AG08396 (cell line): ENCODE data around the gene CD4.

Source experiments
- DNase-seq: peaks from one replicate; pipeline ENCODE4 v3.0.0; 2012; ENCODE audit warnings: low spot score, mixed read lengths

CD4 gene

DNA sequence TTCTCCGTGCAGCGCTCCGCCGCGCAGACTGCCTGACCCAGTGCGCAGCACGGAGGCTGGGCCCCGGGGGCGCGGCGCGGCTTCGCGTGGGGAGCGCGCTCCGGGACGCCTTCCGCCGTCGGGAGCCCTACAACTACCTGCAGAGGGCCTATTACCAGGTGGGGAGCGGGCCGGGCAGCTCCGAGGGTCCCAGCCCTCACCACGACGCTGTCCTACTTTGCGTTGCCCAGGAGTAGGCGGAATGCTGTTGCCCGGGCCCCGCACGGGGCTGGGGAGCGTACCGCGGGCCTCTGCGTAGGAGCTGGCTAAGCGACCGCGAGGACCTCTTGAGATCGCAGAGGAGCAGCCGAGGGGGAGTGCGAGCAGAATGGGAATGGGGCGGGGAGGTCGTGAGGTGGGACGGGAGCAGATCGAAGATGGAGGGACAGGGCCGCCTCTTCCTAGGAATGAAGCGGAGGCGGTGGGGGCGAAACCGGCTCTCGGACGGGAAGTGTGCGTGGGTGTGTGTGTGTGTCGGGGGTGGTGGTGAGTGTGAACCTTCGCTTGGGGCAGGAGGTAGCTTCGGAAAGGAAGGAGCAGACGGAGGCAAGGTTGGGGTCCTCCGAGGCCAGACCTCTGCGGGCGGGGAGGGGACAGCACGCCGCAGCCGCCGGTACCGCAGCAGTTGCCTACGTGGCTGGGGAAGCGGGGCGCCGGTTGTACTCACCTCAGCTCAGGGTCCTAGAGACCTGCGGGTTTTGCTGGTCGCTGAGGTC lies 39.6 kb downstream of the CD4 start:
- peak; percentile 74 for DNase-seq

DNA sequence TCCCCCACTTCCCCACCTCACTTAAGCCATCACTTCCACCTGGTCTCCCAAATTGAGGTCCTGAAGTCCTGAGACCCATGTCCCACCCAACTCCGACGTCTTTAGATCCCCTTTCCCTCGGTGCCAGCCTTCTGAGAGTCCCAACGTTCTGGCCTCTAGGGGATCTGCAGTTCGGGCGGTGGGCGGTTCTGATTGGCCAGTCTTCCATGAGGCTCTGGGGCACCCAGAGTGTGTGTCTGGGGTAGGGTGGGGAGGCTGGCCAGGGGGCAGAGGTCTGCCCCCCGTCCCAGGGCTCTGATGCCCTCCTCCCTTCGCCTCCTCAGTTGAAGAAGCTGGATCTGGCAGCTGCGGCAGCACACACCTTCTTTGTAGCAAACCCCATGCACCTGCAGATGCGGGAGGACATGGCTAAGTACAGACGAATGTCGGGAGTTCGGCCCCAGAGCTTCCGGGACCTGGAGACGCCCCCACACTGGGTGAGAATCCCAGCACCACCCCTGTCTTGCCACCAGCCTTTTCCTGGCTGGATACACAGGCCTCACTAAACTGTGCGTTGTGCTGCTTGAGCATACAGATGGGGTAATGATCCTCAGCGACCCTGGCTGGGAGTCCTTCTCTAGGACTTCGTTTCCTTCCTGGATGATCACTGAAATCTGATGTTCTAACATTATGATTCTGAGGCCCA lies 40.4 kb downstream of the CD4 start:
- peak; percentile 71 for DNase-seq

DNA sequence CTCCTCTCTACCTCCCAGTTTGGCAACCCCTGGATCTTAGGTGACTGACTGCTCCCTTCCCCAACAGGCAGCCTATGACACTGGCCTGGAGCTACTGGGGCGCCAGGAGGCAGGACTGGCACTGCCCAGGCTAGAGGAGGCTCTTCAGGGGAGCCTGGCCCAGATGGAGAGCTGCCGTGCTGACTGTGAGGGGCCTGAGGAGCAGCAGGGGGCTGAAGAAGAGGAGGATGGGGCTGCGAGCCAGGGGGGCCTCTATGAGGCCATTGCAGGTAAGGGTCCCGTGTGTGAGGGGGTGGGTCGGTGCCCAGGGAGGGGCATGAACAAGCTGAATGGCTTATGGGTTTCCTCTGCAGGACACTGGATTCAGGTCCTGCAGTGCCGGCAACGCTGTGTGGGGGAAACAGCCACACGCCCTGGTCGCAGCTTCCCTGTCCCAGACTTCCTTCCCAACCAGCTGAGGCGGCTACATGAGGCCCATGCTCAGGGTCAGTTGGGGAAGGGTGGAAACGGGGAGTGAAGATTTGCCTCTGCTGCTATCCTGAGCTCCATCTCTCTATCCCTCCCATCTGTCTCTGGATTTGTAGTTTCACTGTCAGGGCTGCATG lies 41.1 kb downstream of the CD4 start:
- no peak for DNase-seq

DNA sequence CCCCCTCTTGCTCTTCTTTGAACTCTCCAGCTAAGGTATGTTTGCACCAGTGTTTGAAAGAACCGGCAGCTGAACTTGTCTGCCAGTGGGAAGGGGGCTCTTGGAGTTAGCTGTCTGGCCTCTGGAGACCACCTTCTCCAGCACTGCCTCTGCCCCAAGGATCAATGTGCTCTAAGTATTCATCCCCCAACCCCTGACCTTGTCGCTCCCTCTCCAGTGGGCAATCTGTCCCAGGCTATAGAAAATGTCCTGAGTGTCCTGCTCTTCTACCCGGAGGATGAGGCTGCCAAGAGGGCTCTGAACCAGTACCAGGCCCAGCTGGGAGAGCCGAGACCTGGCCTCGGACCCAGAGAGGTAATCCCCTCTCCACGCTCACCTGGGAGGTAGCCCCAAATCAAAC lies 41.7 kb downstream of the CD4 start:
- DNase-seq = no peak

DNA sequence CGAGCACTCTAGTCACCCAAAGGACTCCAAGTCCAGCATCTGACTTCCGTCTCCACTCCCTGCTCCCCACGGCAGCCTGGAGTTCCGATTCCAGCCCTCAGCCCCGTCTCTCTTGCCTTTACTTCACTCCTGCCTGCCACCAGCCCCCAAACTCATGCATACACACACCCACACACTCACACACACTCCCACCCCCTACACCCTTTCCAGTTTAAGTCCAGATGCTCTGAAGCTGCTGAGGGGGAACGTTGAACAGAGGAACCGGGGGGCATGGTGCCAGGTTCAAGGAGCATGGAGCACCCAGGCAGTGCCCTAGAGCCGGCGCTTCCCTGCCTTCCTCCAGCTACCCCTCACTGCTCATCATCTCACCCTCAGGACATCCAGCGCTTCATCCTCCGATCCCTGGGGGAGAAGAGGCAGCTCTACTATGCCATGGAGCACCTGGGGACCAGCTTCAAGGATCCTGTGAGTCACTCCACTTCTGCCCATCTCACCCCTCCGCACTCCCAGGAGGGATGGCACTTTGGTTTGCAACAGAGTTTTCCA lies 42.2 kb downstream of the CD4 start:
- DNase-seq = no peak

DNA sequence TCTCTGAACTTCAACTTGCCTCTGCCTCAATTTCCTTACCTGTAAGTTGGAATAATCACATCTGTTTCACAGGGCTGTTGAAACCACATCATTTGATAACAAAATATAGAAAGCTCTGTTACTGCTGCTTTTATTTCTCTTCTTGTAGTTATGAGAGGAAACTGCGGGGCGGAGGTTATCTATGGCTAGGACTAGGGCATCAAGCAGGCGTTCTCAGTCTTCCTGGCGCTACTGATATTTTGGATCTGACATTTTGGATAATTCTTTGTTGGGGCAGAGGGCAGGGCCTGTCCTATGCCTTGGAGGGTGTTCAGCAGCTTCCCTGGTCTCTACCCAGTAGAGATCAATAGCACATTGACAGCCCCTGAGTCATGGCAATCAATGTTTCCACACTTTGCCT lies 42.8 kb downstream of the CD4 start:
- no peak for DNase-seq

DNA sequence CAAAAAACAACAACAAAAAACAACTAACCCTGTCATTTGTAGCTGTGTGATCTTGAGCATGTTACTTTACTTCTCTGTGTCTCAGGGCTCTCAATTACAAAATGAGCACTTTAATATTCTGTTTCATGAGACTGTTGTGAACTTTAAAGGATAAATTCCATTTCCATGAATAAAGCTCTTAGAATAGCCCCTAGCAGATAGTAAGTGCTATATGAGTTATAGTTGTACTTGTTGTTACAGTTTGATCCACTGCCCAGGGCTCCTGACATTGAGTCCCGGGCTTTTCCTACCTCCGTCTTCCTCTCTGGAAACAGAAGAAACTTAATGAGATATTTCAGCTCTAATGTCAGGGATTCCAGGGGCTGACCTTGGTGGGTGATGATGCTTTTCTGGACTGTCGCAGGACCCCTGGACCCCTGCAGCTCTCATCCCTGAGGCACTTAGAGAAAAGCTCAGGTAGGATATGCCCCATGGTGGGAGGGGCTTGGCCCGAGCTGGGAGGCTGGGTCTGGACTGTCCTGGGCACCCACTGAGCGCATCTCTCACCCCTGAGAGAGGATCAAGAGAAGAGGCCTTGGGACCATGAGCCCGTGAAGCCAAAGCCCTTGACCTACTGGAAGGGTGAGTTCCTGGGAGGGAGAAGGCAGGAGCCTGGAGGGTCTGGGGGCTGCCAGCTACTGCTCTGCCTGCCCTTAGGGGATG lies 44.0 kb downstream of the CD4 start:
- peak; percentile 69 for DNase-seq

DNA sequence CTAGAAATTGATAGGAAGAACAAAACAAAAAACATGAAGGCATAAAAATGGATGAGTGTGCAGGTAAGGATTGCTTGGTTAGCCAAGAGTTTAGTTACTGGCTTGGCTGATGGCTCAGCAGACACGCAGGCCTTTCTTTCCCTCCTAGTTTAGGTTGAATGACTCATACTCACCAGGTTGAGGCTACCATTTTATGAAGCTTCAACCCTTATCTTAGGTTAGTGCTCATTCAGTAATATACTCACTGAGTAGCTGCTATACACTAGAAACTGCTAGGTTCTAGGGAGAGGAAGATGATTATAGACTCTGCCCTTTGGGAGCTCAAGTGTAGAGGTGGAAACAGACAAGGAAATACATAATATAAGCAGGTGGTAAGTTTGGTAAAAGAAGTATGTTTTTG lies 44.9 kb downstream of the CD4 start:
- no peak for DNase-seq

DNA sequence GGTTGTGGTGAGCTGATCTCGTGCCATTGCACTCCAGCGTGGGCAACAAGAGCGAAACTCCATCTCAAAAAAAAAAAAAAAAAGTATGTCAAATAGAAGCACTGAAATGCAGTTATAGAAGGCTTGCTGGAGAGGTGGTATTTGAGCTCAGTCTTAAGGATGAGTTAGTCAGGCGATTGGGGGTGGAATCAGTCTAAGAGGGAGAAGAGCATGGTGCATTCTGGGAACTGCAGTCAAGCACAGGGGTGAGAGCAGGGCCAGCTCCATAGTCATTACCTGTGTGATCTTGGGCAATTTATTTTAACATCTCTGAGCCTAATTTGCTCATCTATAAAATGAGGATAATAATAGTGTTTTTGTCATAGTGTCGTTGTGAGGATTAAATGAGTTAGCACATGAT lies 45.5 kb downstream of the CD4 start:
- no peak for DNase-seq

DNA sequence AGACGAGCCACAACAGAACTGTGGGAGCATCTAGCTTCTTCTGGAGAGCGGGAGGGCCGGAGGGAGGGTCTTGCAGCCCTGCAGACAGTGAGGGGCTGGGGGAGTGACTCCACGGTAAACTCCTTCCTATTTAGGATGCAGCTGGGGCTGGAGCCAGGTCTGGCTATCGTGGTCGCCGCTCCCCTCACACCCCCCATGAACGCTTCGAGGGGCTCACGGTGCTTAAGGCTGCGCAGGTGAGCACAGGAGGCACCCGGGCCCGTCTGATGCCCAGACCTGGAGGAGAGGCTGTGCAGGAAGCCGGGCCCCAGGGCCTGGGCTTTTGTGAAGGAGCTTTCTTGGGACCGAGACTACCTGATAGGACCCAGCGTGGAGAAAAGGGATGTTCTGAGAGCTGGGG lies 47.5 kb downstream of the CD4 start:
- no peak for DNase-seq

DNA sequence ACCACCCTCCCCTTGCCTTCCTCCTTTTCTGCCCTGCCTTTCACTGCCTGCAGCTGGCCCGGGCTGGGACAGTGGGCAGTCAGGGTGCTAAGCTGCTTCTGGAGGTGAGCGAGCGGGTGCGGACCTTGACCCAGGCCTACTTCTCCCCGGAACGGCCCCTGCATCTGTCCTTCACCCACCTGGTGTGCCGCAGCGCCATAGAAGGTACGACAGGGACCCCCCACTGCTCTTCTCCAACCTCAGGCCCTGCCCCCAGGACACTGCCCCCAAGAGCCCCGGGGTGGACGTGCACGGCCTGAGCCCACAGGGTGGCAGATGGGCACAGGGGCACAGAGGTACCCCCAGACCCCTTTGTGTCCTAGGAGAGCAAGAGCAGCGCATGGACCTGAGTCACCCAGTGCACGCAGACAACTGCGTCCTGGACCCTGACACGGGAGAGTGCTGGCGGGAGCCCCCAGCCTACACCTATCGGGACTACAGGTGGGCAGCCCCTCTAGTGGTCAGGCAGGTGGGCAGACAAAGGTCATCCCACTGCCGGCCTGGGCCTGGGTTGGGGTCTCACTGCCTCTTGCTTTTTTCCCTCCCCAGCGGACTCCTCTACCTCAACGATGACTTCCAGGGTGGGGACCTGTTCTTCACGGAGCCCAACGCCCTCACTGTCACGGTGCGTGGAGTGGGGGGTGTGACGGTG lies 48.2 kb downstream of the CD4 start:
- DNase-seq = no peak

DNA sequence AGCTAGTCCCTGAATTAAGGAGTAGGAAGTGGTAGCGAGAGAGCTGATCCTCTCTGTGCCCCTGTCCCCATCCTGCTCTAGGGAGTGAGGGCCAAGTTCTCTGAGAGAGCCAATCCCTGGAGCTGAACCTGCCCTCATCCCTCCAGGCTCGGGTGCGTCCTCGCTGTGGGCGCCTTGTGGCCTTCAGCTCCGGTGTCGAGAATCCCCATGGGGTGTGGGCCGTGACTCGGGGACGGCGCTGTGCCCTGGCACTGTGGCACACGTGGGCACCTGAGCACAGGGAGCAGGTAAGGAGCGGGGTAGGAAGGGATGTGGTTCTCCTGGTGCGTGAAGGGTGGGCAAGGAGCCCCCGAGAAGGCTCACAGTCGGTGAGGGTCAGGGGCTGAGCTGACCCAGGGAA lies 49.5 kb downstream of the CD4 start:
- DNase-seq = no peak

DNA sequence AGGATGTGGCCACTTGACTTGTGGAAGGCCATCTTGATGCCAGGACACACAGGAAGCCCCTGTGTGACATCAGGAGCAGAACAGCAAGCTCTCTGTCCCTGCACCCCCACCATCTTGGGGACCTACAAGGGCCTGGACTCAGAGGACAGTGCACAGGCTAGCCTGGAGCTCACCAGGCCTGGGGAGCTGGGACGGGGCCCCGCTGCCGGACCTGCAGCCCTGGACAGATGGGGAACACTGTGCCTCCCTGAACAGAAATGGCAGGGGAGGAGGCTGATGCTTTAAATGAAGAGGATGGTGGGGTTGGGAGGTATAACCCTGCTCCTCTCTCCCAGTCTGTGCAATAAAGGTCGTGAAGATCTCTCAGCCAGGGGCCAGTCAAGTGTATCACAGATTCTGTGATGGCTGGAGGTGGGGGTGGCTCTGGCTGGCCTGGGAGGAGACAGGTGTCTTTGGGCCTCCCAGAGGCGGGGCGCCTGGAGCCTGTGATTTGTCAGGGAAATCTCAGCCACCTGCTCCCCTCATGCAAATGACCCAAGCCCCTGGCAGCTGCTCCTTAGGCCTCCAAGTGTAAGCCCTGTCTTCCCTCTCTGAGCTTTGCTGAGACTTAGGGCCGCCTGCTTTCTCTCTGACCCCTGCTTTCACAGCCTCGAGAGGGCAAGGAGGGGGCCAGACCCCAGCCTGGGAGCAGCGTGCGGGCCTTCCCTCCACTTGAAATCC lies 50.3 kb downstream of the CD4 start:
- no peak for DNase-seq

DNA sequence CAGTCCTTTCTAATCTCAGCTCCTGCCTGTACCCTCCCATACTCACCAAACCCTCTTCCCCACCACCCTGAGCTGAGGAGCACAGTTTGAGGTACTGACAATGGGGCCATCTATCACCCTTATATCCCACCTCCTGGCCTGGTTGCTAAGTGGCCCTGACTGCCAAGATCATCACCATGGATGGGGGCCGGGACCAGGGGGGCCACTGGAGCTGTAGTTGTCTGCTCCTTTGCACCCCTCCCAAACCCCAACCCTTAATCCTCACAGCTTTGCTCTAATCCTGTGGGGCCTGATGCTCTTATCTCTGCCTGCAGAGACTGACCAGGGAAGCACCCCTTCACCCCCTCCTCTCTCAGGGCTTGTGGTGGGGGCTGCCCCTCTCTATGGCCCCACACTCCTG lies 51.0 kb downstream of the CD4 start:
- DNase-seq = no peak

DNA sequence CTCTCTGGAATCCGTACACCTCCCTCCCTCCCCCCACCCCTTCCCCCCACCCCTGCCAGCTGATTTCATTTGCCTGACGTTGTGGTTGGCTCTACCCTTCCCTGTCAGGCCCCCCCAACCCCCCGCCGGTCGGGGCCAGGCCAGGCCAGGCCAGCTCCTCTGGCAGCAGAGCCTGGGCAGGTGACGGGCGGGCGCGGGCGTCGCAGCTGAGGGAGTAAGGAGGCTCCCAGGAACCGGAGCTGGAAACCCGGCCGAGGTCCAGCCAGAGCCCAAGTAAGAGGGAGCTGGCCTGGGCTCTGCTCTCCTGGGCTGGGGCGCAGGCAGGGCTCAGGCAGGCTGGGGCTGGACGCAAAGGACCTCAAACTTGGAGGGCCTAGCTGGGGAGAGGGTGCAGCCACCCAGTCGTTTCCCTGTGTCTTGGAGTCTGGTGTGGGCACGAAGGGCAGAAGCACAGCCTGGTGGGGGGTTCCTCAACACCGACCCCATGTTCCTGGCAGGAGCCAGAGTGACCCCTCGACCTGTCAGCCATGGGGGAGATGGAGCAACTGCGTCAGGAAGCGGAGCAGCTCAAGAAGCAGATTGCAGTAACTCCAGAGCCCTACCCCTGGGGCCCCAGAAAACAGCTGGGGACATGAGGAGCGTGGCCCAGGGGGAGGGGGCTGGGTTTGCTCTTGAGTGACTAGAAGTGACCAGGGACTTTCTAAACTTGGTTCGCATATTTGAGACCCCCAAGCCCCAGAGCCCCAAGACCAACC lies 51.6 kb downstream of the CD4 start, which contains the start of gene GNB3:
GNB3 (plus strand) TSS at position 165 of the 755 bp plus-strand sequence; CDS start at position 528, 363 bp downstream.
- DNase-seq = no peak

DNA sequence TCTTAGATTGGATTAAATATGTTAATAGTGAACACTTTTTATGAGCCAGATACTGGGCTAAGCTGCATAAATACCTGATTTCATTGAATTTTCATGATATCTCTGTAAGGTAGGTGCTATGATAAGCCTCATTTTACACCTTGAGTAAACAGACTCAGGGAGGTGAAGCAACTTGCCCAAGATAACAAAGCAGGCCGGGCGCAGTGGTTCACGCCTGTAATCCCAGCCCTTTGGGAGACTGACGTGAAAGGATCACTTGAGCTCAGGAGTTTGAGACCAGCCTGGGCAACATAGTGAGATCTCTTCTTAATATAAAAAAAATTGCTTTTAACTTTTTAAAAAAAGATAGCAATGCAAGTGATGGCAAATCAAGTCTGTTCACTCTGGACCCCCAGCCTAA lies 52.7 kb downstream of the CD4 start:
- no peak for DNase-seq

DNA sequence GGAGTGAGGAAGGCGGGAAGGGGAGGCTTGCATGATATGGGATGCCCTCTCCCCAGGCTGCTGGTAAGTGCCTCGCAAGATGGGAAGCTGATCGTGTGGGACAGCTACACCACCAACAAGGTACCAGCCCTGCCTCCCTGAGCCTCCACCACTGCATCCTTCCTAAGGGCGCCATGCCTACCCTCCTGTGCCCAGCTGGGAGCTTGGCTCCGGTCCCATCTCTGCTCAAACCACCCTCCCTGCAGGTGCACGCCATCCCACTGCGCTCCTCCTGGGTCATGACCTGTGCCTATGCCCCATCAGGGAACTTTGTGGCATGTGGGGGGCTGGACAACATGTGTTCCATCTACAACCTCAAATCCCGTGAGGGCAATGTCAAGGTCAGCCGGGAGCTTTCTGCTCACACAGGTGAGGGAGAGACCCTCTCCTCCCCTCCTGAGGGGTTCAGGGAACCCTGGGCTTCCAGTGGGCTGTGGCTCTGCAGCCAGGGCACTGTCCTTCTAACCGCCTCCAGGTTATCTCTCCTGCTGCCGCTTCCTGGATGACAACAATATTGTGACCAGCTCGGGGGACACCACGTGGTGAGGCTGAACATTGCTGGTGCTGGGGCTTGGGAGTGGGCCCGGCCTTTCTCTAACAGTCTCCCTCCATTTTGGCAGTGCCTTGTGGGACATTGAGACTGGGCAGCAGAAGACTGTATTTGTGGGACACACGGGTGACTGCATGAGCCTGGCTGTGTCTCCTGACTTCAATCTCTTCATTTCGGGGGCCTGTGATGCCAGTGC lies 54.0 kb downstream of the CD4 start:
- no peak for DNase-seq

DNA sequence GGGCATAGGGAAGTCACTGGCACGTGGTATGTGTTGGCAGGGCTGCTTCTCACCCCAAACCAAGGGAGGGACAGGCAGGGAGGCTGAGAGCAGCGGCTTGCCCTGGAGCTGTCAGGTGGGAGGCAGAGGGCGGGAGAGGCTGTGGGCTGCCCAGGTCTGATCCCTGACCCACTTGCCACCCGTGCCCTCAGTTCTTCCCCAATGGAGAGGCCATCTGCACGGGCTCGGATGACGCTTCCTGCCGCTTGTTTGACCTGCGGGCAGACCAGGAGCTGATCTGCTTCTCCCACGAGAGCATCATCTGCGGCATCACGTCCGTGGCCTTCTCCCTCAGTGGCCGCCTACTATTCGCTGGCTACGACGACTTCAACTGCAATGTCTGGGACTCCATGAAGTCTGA lies 56.1 kb downstream of the CD4 start:
- no peak for DNase-seq

DNA sequence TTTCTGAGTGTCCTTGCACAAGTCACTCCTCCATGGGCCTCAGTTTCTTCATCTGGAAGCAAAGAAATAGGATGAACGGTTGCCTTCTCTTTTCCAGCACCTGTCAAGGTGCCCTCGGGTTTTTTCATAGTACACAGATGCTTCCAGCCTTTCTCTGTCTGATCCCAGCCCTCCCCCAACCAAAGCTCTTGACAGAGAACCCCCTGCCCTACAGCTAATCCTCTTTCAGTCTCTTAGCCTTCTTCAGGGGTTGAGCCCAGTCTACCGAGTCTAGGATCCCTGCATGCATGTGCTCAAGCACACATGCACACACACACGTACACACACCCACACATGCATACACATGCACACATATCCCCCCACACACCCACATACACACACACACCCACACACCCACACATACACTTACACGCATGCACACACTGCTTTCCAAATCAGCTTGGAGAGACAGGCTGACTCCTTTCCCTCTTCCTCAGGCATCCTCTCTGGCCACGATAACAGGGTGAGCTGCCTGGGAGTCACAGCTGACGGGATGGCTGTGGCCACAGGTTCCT lies 57.1 kb downstream of the CD4 start:
- no peak for DNase-seq
